B cell (primary cell): Measurements from ENCODE around the gene PSME3. TPM values are rescaled to one million over a fixed set of nuclear protein-coding genes. Genes with fewer than 3 reads are reported as not detected.
A peak's percentile ranks its signal among the peaks of the same experiment; 100 is the strongest.

ENCODE experiments used
- ATAC-seq: fragments of 200-7000 bp; cut with Tn5 transposase; one replicate; pipeline ENCODE4 v1.10.0; 2021; ENCODE audit warnings: low read depth, mild to moderate bottlenecking, moderate number of reproducible peaks, moderate library complexity
- CTCF ChIA-PET: fragments of 350-600 bp; sonication (Branson Sonifier 250); formaldehyde crosslinking; loops from one replicate; lab custom pipeline; 2021; ENCODE audit warnings: antibody characterized with exemption, inconsistent platforms; lab: Charles Lee
- POLR2A ChIA-PET: fragments of 350-600 bp; sonication (Branson Sonifier 250); formaldehyde crosslinking; loops from one replicate; lab custom pipeline; 2021; ENCODE audit warnings: antibody characterized with exemption; lab: Charles Lee
- DNase-seq: peaks from one replicate; pipeline ENCODE4 v3.0.0; 2013
- H2AFZ ChIP-seq: 2 replicates; pipeline ENCODE4 v1.6.1; 2012; ENCODE audit warnings: mild to moderate bottlenecking, low read depth, low read length; ENCODE audit not compliant: insufficient read depth, poor library complexity, severe bottlenecking
- H3K27ac ChIP-seq, 2 donors: 1 replicate in 1 of 2; 2 replicates in 1 of 2; pipeline ENCODE4 v1.5.1; 2012 to 2013; ENCODE audit warnings: low read length in 2 of 2, mild to moderate bottlenecking in 2 of 2, moderate library complexity in 1 of 2
- H3K27me3 ChIP-seq, 4 experiments: fragments of 200-600 bp in 1 of 4; sonication (generic) in 1 of 4; replicated peaks in 1 of 4; 1 replicate in 2 of 4; 2 replicates in 2 of 4; pipeline versions ENCODE4 v1.6.1 to v1.7.0; 2013 to 2016; ENCODE audit warnings: low read length in 3 of 4, mild to moderate bottlenecking in 2 of 4, mixed read lengths in 1 of 4, moderate library complexity in 1 of 4; ENCODE audit not compliant: insufficient read depth in 4 of 4, control insufficient read depth in 3 of 4; ENCODE audit errors: control extremely low read depth in 1 of 4
- H3K36me3 ChIP-seq, 2 experiments: replicated peaks in 1 of 2; 1 replicate in 1 of 2; 2 replicates in 1 of 2; pipeline versions ENCODE4 v1.6.1 to v1.7.1; 2013; ENCODE audit warnings: low read length in 1 of 2; ENCODE audit not compliant: insufficient read depth in 2 of 2, control insufficient read depth in 1 of 2; ENCODE audit errors: control extremely low read depth in 1 of 2, extremely low read depth in 1 of 2
- H3K4me1 ChIP-seq, 2 donors: fragments of 200-600 bp in 1 of 2; sonication (generic) in 1 of 2; 1 replicate in 1 of 2; 2 replicates in 1 of 2; pipeline versions ENCODE4 v1.5.1 to v1.6.1; 2013 to 2017; ENCODE audit warnings: low read length in 2 of 2; ENCODE audit not compliant: control insufficient read depth in 2 of 2, insufficient read depth in 2 of 2
- H3K4me2 ChIP-seq: replicated peaks from 2 replicates; pipeline ENCODE3; 2012; ENCODE audit warnings: mild to moderate bottlenecking, low read depth, low read length; ENCODE audit not compliant: poor library complexity, severe bottlenecking
- H3K4me3 ChIP-seq, 5 experiments: fragments of 200-600 bp in 1 of 5; sonication (generic) in 1 of 5; 1 replicate in 3 of 5; 2 replicates in 2 of 5; pipeline versions ENCODE4 v1.5.1 to v1.7.0; 2011 to 2016; ENCODE audit warnings: low read length in 4 of 5, mild to moderate bottlenecking in 4 of 5, low read depth in 2 of 5, control low read depth in 1 of 5, moderate library complexity in 1 of 5; ENCODE audit not compliant: insufficient read depth in 1 of 5; ENCODE audit errors: control extremely low read depth in 1 of 5, extremely low read depth in 1 of 5
- H3K79me2 ChIP-seq: fragments of 200-600 bp; sonication (generic); one replicate; pipeline ENCODE4 v1.6.0; 2016; ENCODE audit warnings: low read length; ENCODE audit not compliant: control insufficient read depth, insufficient read depth
- H3K9ac ChIP-seq: fragments of 200-600 bp; sonication (generic); 2 replicates; pipeline ENCODE4 v1.6.1; 2017; ENCODE audit warnings: mild to moderate bottlenecking, low read length, moderate library complexity
- H3K9me3 ChIP-seq, 3 donors: one replicate each; pipeline versions ENCODE4 v1.6.1 to v1.7.1; 2013; ENCODE audit warnings: low read length in 2 of 3; ENCODE audit not compliant: control insufficient read depth in 2 of 3, insufficient read depth in 1 of 3; ENCODE audit errors: control extremely low read depth in 1 of 3
- H4K20me1 ChIP-seq: 2 replicates; pipeline ENCODE4 v1.6.0; 2012; ENCODE audit warnings: mild to moderate bottlenecking, low read length; ENCODE audit not compliant: insufficient read depth, control insufficient read depth, poor library complexity, severe bottlenecking
- H3K27ac Mint-ChIP-seq: one replicate; pipeline ENCODE4 v1.8.0; 2021; ENCODE audit warnings: mixed read lengths
- H3K27me3 Mint-ChIP-seq: one replicate; pipeline ENCODE4 v1.8.0; 2021; ENCODE audit warnings: mixed read lengths
- H3K4me1 Mint-ChIP-seq: one replicate; pipeline ENCODE4 v1.8.0; 2021; ENCODE audit warnings: mixed read lengths
- H3K4me3 Mint-ChIP-seq: one replicate; pipeline ENCODE4 v1.8.0; 2021; ENCODE audit warnings: mixed read lengths
- H3K9me3 Mint-ChIP-seq: one replicate; pipeline ENCODE4 v1.8.0; 2022; ENCODE audit warnings: mixed read lengths; ENCODE audit not compliant: insufficient read depth
- EZH2 ChIP-seq: IDR thresholded peaks from 2 replicates; pipeline ENCODE4 v1.6.1; 2012; ENCODE audit warnings: borderline replicate concordance, low read depth, mild to moderate bottlenecking, moderate library complexity, low read length; ENCODE audit not compliant: insufficient read depth, poor library complexity, severe bottlenecking
- WGBS: methylation state at CpG from one replicate; pipeline ENCODE4 v1.1.5; 2013; ENCODE audit warnings: missing lambda C conversion rate; ENCODE audit not compliant: insufficient coverage; 5-methylcytosine and 5-hydroxymethylcytosine counted together
- intact Hi-C: fragments of 100-400 bp; cut with micrococcal nuclease; formaldehyde crosslinking; loops from one replicate; pipeline ENCODE4 v1.10.0; 2022
- polyA plus RNA-seq: library from polyadenylated mRNA; depleted of rRNA; stranded (reverse); fragments of >200 nt; gene quantifications from 2 replicates; pipeline ENCODE4 v1.2.3, GENCODE V29; 2012
- total RNA-seq, 2 donors: library from RNA; stranded (reverse); fragments of 120-200 nt in 1 of 2; gene quantifications; 1 replicate in 1 of 2; 2 replicates in 1 of 2; pipeline versions ENCODE4 v1.2.3 to v1.2.4, GENCODE V29; 2013 to 2022
- TF ChIP-seq, protein P1 (sequence below): fragments of 200-600 bp; IDR thresholded peaks from one replicate; pipeline ENCODE4 v1.8.0; 2022; ENCODE audit warnings: antibody characterized with exemption, mild to moderate bottlenecking

PSME3 gene
- total and polyA plus RNA-seq, 2 donors (not counting 1 experiment from before 2014, with no cell fraction given) = 43.4 to 76.2 TPM

DNA sequence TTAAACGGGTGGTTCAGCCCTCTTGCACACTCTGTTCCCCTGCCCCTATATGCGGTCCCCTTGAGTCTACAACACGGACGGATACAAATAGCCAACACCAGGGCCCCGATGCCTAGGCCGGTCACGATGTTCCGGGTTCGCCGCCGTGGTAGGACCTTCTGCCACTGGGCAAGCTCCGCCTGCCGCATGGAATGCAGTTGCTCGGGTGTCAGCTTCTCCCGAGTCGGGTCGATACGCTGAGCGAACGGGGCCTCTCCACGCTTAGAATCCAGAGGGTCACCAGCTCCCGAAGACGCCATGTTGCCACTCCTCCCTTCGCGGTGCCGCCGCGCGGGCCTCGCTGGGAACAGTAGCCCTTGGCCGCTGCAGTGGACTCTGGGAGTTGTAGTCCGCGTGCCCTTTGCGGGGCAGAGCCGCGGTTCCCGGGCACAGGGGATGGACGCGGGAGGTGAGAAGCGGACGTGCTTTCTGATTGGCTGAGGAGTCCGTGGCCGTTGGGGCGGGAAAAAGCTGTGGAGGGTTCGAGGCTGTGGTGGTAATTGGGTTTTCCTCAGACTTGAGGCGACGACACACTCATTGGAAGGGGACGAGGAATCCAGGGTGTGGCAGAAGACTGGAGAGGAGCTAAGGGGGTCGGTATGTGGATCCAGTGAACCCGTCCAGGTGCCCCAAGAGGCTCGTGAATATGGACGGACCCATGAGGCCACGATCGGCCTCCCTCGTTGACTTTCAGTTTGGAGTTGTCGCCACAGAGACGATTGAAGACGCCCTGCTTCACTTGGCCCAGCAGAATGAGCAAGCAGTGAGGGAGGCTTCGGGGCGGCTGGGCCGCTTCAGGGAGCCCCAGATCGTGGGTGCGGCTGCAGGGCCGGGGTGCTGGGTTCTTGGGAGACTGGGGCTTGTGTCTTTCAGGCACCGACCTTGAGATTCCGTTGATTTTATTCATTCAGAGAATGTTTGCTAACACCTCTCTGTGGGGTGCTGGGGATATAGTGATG is 34.5 kb upstream of the PSME3 start, which contains the start of the genes CNTD1 and COA3:
CNTD1 (plus strand) TSS at position 479 of the 998 bp plus-strand sequence; CDS start at position 686, 207 bp downstream.
COA3 (minus strand) TSS at position 322 of the 998 bp plus-strand sequence; CDS start at position 299, 23 bp downstream.
- peak within 1 kb of the TSS; percentile 4 to 69 for H3K27ac ChIP-seq

More for the DNA sequence above, 34.5 kb upstream of the PSME3 start, which contains the start of the genes CNTD1 and COA3:
- DNase-seq (peak; percentile 79), ATAC-seq (peak; percentile 99)
- ChIA-PET POLR2A (interaction anchor here (1.2 to 2.1 kb wide), 2 partner anchors 25 to 26 kb away, joined by 5 to 9 read pairs; partner anchors contain the start of genes BECN1 and VPS25), CTCF (interaction anchor here (0.5 to 1.0 kb wide), 3 partner anchors 27 to 220 kb away, joined by 3 to 4 read pairs (median 4); no protein-coding TSS in a partner anchor)
- no peaks in the 10 kb centered on the region for H3K27me3 ChIP-seq
- H3K4me1 ChIP-seq = peaks cover 14 to 21% of the 10 kb centered on the region in 2 donors
- intact Hi-C loops = loop anchor here (1.0 kb wide), 3 partner anchors 25 to 53 kb away; partner anchors contain the start of genes BECN1, EZH1 and VPS25
- peaks cover 0 to 3% (median 0%) of the 10 kb centered on the region in 3 donors for H3K9me3 ChIP-seq
- H3K9ac ChIP-seq = peak within 1 kb of the TSS; percentile 87
- H4K20me1 ChIP-seq = no peaks in the 10 kb centered on the region
- peaks cover 23% of the 10 kb centered on the region for H3K79me2 ChIP-seq
- H3K4me2 ChIP-seq = peak within 1 kb of the TSS; percentile 81
- Mint-ChIP-seq H3K27me3 (peaks cover 5% of the 10 kb centered on the region), H3K4me1 (peaks cover 27% of the 10 kb centered on the region), H3K9me3 (no peaks in the 10 kb centered on the region), H3K4me3 (peak within 1 kb of the TSS; percentile 96), H3K27ac (peak within 1 kb of the TSS; percentile 83)
- TF ChIP-seq EZH2 = no peak
- TF ChIP-seq, protein P1, sequence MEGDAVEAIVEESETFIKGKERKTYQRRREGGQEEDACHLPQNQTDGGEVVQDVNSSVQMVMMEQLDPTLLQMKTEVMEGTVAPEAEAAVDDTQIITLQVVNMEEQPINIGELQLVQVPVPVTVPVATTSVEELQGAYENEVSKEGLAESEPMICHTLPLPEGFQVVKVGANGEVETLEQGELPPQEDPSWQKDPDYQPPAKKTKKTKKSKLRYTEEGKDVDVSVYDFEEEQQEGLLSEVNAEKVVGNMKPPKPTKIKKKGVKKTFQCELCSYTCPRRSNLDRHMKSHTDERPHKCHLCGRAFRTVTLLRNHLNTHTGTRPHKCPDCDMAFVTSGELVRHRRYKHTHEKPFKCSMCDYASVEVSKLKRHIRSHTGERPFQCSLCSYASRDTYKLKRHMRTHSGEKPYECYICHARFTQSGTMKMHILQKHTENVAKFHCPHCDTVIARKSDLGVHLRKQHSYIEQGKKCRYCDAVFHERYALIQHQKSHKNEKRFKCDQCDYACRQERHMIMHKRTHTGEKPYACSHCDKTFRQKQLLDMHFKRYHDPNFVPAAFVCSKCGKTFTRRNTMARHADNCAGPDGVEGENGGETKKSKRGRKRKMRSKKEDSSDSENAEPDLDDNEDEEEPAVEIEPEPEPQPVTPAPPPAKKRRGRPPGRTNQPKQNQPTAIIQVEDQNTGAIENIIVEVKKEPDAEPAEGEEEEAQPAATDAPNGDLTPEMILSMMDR = no peak
- peak within 1 kb of the TSS; percentile 59 to 90 (median 76) for H3K4me3 ChIP-seq
- peak within 1 kb of the TSS; percentile 92 for H2AFZ ChIP-seq
- peaks cover 0 to 2% of the 10 kb centered on the region in 2 experiments for H3K36me3 ChIP-seq
- 28% methylated on average over 66 of the region's 66 CpGs for WGBS
